GM12878 (cell line): ENCODE data around the gene C11orf97. TPM values are rescaled to one million over a fixed set of nuclear protein-coding genes. Genes with fewer than 3 reads are reported as not detected.
A peak's percentile ranks its signal among the peaks of the same experiment; 100 is the strongest.

ENCODE experiments used
- ASH2L ChIP-seq: fragments of 300-600, 200-600 bp; sonication (generic); IDR thresholded peaks from 2 replicates; pipeline ENCODE4 v1.6.1; 2017; ENCODE audit warnings: low read depth, mild to moderate bottlenecking, borderline replicate concordance
- BRCA1 ChIP-seq: IDR thresholded peaks from 2 replicates; pipeline ENCODE4 v1.6.1; 2011; ENCODE audit warnings: low read depth, low read length, improper control_type of control experiment
- CBX5 ChIP-seq: sonication (generic); IDR thresholded peaks from 2 replicates; pipeline ENCODE4 v1.6.1; 2016; ENCODE audit warnings: low read depth, moderate library complexity, mild to moderate bottlenecking, inconsistent platforms
- HDAC6 ChIP-seq: fragments of 200-600 bp; sonication (generic); IDR thresholded peaks from one replicate; pipeline ENCODE4 v1.8.0; 2017; ENCODE audit warnings: antibody characterized with exemption; ENCODE audit not compliant: unreplicated experiment
- IKZF1 ChIP-seq: fragments of 450-650 bp; conservative IDR thresholded peaks from 2 replicates; pipeline ENCODE4 v1.6.1; 2017; ENCODE audit warnings: antibody characterized with exemption, mild to moderate bottlenecking
- NBN ChIP-seq: fragments of 450-650 bp; IDR thresholded peaks from 2 replicates; pipeline ENCODE4 v1.6.1; 2016
- NFIC ChIP-seq: IDR thresholded peaks from 2 replicates; pipeline ENCODE4 v1.6.1; 2012; ENCODE audit warnings: low read depth, mild to moderate bottlenecking, inconsistent platforms, low read length, moderate library complexity
- NFXL1 ChIP-seq: fragments of 450-650 bp; IDR thresholded peaks from 2 replicates; pipeline ENCODE4 v1.6.1; 2017; ENCODE audit warnings: antibody characterized with exemption, mild to moderate bottlenecking, borderline replicate concordance
- NRF1 ChIP-seq: conservative IDR thresholded peaks from 2 replicates; pipeline ENCODE4 v1.6.1; 2011; ENCODE audit warnings: mild to moderate bottlenecking, low read depth, low read length, improper control_type of control experiment
- RAD21 ChIP-seq: IDR thresholded peaks from 2 replicates; pipeline ENCODE4 v1.6.1; 2011; ENCODE audit warnings: mild to moderate bottlenecking, low read depth, low read length, moderate library complexity; ENCODE audit not compliant: insufficient read depth
- RB1 ChIP-seq: fragments of 450-650 bp; formaldehyde crosslinking; IDR thresholded peaks from 2 replicates; pipeline ENCODE4 v1.6.1; 2017; ENCODE audit warnings: mild to moderate bottlenecking, borderline replicate concordance
- RUNX3 ChIP-seq: IDR thresholded peaks from 2 replicates; pipeline ENCODE4 v1.6.1; 2012; ENCODE audit warnings: low read length, inconsistent platforms
- SMAD1 ChIP-seq: fragments of 450-650 bp; IDR thresholded peaks from 2 replicates; pipeline ENCODE4 v1.6.1; 2018; ENCODE audit warnings: mild to moderate bottlenecking, low read depth; ENCODE audit not compliant: partially characterized antibody
- SREBF1 ChIP-seq: IDR thresholded peaks from 2 replicates; pipeline ENCODE4 v1.6.1; 2012; ENCODE audit warnings: mild to moderate bottlenecking, low read length
- SREBF2 ChIP-seq: IDR thresholded peaks from 2 replicates; pipeline ENCODE4 v1.6.1; 2012; ENCODE audit warnings: mild to moderate bottlenecking, low read length
- SUZ12 ChIP-seq: fragments of 200-600 bp; sonication (generic); IDR thresholded peaks from one replicate; pipeline ENCODE4 v1.6.1; 2018; ENCODE audit warnings: antibody characterized with exemption, mild to moderate bottlenecking; ENCODE audit not compliant: unreplicated experiment
- ZSCAN29 ChIP-seq: fragments of 450-650 bp; IDR thresholded peaks from 2 replicates; pipeline ENCODE4 v1.6.1; 2017; ENCODE audit warnings: mild to moderate bottlenecking, moderate library complexity
- ZZZ3 ChIP-seq: IDR thresholded peaks from 2 replicates; pipeline ENCODE4 v1.6.1; 2011; ENCODE audit warnings: low read depth; ENCODE audit not compliant: control insufficient read depth, insufficient read length
- polyA plus RNA-seq, 11 experiments: library from polyadenylated mRNA; depleted of rRNA in 4 of 11; unstranded in 6 of 11; stranded (reverse) in 5 of 11; fragments of >200 nt; fragmentation: Nextera tagmentation in 4 of 11; fragmentation: Illumina TruSeq in 1 of 11; extraction: Ambion mirVana in 4 of 11; extraction: Trizol in 1 of 11; gene quantifications; 1 replicate in 1 of 11; 2 replicates in 10 of 11; pipeline versions ENCODE4 v1.2.1 to v1.2.3, GENCODE V29; 2011 to 2016; ENCODE audit warnings: inconsistent platforms in 2 of 11, missing spikeins in 2 of 11, low read depth in 1 of 11
- total RNA-seq, 4 experiments: library from RNA; depleted of rRNA in 3 of 4; stranded (reverse); fragments of >200 nt in 3 of 4; fragmentation: Illumina TruSeq in 1 of 4; extraction: Trizol in 1 of 4; gene quantifications; 2 replicates each; pipeline versions ENCODE4 v1.2.1 to v1.2.3, GENCODE V29; 2013 to 2021
- TF ChIP-seq, protein P1 (sequence below): fragments of 450-650 bp; IDR thresholded peaks from 2 replicates; pipeline ENCODE4 v1.6.1; 2017; ENCODE audit warnings: mild to moderate bottlenecking, moderate library complexity
- TF ChIP-seq, protein P2 (sequence below): IDR thresholded peaks from 2 replicates; pipeline ENCODE4 v1.6.1; 2011; ENCODE audit warnings: low read depth, mild to moderate bottlenecking, low read length, moderate library complexity, borderline replicate concordance; ENCODE audit errors: extremely low read depth
- TF ChIP-seq, protein P3 (sequence below): fragments of 450-650 bp; IDR thresholded peaks from 2 replicates; pipeline ENCODE4 v1.6.1; 2018; ENCODE audit warnings: borderline replicate concordance, mild to moderate bottlenecking; ENCODE audit not compliant: partially characterized antibody
- TF ChIP-seq, protein P4 (sequence below): fragments of 450-650 bp; conservative IDR thresholded peaks from 2 replicates; pipeline ENCODE4 v1.6.1; 2017; ENCODE audit warnings: mild to moderate bottlenecking, moderate library complexity

C11orf97 gene
- total and polyA plus RNA-seq, 10 of the 15 experiments (the other 5 are each of a cell fraction or from before 2014, with no cell fraction given), result not detected

DNA sequence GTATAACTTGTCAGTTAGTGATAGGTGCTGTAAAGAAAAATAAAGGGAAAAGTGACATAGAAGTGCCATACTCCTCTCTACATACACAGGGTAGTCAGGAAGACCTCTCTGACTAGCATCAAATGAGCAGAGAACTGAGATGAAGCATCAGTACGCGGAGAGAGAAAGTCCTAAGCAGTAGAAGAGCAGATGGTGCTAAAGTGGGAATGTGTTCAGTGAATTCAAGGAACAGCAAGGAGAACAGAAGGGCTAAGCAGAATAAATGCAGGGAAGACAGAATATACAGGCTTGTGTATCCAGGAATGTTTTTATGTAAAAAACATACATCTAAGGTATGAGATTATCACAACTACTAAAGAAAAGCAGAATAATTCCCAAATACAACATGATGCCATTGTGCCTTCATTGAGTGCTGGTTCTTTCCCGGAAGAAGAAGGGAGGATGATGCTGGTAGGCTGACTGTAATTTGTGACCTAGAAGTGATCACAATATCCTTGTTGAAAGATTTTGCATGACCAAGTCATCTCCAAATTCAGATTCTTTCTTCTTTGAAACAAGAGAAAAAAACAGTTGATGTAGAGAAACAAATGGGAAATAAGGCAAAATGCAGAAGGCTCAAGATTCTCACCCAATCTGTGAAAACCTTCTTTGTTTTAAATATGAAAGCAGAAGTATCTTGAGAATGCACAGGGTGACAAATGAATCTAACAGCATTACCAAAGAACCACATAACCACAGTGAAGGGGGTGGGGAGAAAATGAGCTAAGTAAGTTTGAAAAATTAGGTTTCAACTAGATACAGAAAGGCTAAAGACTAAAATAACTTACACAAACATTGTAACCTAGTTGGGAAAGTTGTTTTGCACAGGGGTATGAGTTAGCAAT, 39.1 kb upstream of the C11orf97 start (continued):
- TF ChIP-seq, protein P1, sequence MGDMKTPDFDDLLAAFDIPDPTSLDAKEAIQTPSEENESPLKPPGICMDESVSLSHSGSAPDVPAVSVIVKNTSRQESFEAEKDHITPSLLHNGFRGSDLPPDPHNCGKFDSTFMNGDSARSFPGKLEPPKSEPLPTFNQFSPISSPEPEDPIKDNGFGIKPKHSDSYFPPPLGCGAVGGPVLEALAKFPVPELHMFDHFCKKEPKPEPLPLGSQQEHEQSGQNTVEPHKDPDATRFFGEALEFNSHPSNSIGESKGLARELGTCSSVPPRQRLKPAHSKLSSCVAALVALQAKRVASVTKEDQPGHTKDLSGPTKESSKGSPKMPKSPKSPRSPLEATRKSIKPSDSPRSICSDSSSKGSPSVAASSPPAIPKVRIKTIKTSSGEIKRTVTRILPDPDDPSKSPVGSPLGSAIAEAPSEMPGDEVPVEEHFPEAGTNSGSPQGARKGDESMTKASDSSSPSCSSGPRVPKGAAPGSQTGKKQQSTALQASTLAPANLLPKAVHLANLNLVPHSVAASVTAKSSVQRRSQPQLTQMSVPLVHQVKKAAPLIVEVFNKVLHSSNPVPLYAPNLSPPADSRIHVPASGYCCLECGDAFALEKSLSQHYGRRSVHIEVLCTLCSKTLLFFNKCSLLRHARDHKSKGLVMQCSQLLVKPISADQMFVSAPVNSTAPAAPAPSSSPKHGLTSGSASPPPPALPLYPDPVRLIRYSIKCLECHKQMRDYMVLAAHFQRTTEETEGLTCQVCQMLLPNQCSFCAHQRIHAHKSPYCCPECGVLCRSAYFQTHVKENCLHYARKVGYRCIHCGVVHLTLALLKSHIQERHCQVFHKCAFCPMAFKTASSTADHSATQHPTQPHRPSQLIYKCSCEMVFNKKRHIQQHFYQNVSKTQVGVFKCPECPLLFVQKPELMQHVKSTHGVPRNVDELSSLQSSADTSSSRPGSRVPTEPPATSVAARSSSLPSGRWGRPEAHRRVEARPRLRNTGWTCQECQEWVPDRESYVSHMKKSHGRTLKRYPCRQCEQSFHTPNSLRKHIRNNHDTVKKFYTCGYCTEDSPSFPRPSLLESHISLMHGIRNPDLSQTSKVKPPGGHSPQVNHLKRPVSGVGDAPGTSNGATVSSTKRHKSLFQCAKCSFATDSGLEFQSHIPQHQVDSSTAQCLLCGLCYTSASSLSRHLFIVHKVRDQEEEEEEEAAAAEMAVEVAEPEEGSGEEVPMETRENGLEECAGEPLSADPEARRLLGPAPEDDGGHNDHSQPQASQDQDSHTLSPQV, result peak; percentile 90; the same call in 1 of the 2 replicates
- TF ChIP-seq ASH2L (no peak), NBN (peak; percentile 94), RB1 (no peak), SREBF2 (no peak), IKZF1 (peak; percentile 74), BRCA1 (no peak), CBX5 (peak; percentile 85), ZSCAN29 (no peak), NFXL1 (no peak), HDAC6 (no peak), RAD21 (no peak), SUZ12 (no peak), ZZZ3 (no peak), SREBF1 (no peak), NRF1 (no peak), SMAD1 (peak; percentile 75), RUNX3 (peak; percentile 100), NFIC (peak; percentile 98)
- TF ChIP-seq, protein P2, sequence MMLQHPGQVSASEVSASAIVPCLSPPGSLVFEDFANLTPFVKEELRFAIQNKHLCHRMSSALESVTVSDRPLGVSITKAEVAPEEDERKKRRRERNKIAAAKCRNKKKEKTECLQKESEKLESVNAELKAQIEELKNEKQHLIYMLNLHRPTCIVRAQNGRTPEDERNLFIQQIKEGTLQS, result no peak
- TF ChIP-seq, protein P3, sequence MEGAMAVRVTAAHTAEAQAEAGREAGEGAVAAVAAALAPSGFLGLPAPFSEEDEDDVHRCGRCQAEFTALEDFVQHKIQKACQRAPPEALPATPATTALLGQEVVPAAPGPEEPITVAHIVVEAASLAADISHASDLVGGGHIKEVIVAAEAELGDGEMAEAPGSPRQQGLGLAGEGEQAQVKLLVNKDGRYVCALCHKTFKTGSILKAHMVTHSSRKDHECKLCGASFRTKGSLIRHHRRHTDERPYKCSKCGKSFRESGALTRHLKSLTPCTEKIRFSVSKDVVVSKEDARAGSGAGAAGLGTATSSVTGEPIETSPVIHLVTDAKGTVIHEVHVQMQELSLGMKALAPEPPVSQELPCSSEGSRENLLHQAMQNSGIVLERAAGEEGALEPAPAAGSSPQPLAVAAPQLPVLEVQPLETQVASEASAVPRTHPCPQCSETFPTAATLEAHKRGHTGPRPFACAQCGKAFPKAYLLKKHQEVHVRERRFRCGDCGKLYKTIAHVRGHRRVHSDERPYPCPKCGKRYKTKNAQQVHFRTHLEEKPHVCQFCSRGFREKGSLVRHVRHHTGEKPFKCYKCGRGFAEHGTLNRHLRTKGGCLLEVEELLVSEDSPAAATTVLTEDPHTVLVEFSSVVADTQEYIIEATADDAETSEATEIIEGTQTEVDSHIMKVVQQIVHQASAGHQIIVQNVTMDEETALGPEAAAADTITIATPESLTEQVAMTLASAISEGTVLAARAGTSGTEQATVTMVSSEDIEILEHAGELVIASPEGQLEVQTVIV, result no peak
- TF ChIP-seq, protein P4, sequence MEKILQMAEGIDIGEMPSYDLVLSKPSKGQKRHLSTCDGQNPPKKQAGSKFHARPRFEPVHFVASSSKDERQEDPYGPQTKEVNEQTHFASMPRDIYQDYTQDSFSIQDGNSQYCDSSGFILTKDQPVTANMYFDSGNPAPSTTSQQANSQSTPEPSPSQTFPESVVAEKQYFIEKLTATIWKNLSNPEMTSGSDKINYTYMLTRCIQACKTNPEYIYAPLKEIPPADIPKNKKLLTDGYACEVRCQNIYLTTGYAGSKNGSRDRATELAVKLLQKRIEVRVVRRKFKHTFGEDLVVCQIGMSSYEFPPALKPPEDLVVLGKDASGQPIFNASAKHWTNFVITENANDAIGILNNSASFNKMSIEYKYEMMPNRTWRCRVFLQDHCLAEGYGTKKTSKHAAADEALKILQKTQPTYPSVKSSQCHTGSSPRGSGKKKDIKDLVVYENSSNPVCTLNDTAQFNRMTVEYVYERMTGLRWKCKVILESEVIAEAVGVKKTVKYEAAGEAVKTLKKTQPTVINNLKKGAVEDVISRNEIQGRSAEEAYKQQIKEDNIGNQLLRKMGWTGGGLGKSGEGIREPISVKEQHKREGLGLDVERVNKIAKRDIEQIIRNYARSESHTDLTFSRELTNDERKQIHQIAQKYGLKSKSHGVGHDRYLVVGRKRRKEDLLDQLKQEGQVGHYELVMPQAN, result no peak
